Measurements from ENCODE around the gene DHRSX. TPM values are rescaled to one million over a fixed set of nuclear protein-coding genes. Genes with fewer than 3 reads are reported as not detected.
A peak's percentile ranks its signal among the peaks of the same experiment; 100 is the strongest.

Gene DHRSX
- total and polyA plus RNA-seq, 9 of the 15 experiments (the other 6 are each of a cell fraction or from before 2014, with no cell fraction given) = 0.59 to 11.0 (median 6.2) TPM

DNA sequence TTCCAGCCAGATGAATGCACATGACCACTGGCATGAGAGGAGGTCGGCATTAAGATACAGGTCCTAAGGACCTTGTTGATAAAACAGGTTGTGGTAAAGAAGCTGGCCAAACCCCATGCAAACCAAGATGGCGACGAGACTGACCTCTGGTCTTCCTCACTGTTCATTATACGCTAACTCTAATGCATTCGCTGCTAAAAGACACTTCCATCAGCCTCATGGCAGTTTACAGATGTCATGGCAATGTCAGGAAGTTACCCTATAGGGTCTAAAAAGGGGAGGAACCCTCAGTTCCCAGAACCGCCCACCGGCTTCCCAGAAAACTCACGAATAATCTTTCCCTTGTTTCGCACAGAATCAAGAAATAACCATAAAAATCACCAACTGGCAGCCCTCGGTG lies 182.4 kb downstream of the DHRSX start:
- peak overlapping the region; percentile 6; the same call in 1 of the 2 replicates for H3K4me3 ChIP-seq
- H3K4me1 ChIP-seq (replicated peaks in 1 of 2; ENCODE audit: control insufficient read depth in 2 of 2, insufficient read depth in 2 of 2, low read length in 2 of 2) = peaks cover 11 to 14% of the 10 kb centered on the region in 2 experiments; a peak in 3 of 5 replicates
- POLR2A ChIA-PET = no interaction called here
- no TSS peak for BruUV-seq (replicated peaks)
- no peaks in the 10 kb centered on the region for H3K27me3 ChIP-seq (ENCODE audit: control insufficient read depth in 2 of 2, insufficient read depth in 2 of 2, low read length in 2 of 2)
- intact Hi-C loops (cut with micrococcal nuclease) = loop anchor here (2.0 to 5.0 kb wide), 3 partner anchors 66 to 134 kb away; no protein-coding TSS in a partner anchor
- peaks cover 7% of the 10 kb centered on the region; the same call in 1 of the 2 replicates for H3K9me3 ChIP-seq (replicated peaks; ENCODE audit: control insufficient read depth, insufficient read depth, low read depth, low read length)
- no peaks in the 10 kb centered on the region for H3K9me1 ChIP-seq (ENCODE audit: control insufficient read depth, insufficient read depth, low read length)
- peak overlapping the region; percentile 35 to 77; a peak in 3 of 4 replicates for H3K9ac ChIP-seq (ENCODE audit: insufficient read depth in 1 of 2, low read depth in 2 of 2, low read length in 2 of 2)
- in situ Hi-C loops (cut with MboI) = no loop called here
- H4K20me1 ChIP-seq (replicated peaks; ENCODE audit: control insufficient read depth, insufficient read depth, low read length) = no peaks in the 10 kb centered on the region
- no peaks in the 10 kb centered on the region for H3K36me3 ChIP-seq (ENCODE audit: control insufficient read depth, insufficient read depth, low read length)
- H2AFZ ChIP-seq (ENCODE audit: low read depth, low read length) = peak overlapping the region; percentile 71
- ATAC-seq (peak; percentile 77), DNase-seq (ENCODE audit: extremely low read depth in 1 of 4, low spot score in 3 of 4) (peak in 2 of 4 experiments; percentile 16 to 81), FAIRE-seq (peak; percentile 89)
- H3K27ac ChIP-seq (ENCODE audit: extremely low read depth, low read depth, low read length) = peak overlapping the region; percentile 89
- 4% methylated on average over 10 of the region's 10 CpGs for WGBS (ENCODE audit: insufficient coverage, low coverage, missing lambda C conversion rate)
- H3K79me2 ChIP-seq (ENCODE audit: control insufficient read depth, insufficient read depth, low read length) = peaks cover 9% of the 10 kb centered on the region
- H3K4me2 ChIP-seq (ENCODE audit: insufficient read depth, low read length) = peak overlapping the region; percentile 67
- CTCF ChIA-PET (ENCODE audit: low intra/inter-chr PET ratio) = no interaction called here
- no peak for TF ChIP-seq NR2F6 (CRISPR knock-in tag; IDR thresholded peaks at IDR 0.05)
- 0 out of 2 replicates have a peak, but pooled peaks have one; percentile 8 for TF ChIP-seq ARID1B (IDR thresholded peaks at IDR 0.05)
- no peak for TF ChIP-seq ZKSCAN1 (IDR thresholded peaks at IDR 0.05; ENCODE audit: low read depth, low read length)
- TF ChIP-seq, protein P1, sequence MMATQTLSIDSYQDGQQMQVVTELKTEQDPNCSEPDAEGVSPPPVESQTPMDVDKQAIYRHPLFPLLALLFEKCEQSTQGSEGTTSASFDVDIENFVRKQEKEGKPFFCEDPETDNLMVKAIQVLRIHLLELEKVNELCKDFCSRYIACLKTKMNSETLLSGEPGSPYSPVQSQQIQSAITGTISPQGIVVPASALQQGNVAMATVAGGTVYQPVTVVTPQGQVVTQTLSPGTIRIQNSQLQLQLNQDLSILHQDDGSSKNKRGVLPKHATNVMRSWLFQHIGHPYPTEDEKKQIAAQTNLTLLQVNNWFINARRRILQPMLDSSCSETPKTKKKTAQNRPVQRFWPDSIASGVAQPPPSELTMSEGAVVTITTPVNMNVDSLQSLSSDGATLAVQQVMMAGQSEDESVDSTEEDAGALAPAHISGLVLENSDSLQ (IDR thresholded peaks at IDR 0.05) = peak; percentile 61
- no peak for TF ChIP-seq PYGO2 (tag; IDR thresholded peaks at IDR 0.05)
- TF ChIP-seq, protein P2, sequence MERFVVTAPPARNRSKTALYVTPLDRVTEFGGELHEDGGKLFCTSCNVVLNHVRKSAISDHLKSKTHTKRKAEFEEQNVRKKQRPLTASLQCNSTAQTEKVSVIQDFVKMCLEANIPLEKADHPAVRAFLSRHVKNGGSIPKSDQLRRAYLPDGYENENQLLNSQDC (CRISPR knock-in tag; IDR thresholded peaks at IDR 0.05) = no peak
- no peak for TF ChIP-seq POLR3G (IDR thresholded peaks at IDR 0.05; ENCODE audit: extremely low read depth, insufficient read length, insufficient replicate concordance)
- peak; percentile 60 for TF ChIP-seq MEIS2 (IDR thresholded peaks at IDR 0.05; ENCODE audit: partially characterized antibody)
- no peak for TF ChIP-seq ZFP1 (CRISPR knock-in tag; IDR thresholded peaks at IDR 0.05)
- TF ChIP-seq EGR1 (conservative IDR thresholded peaks at IDR 0.05) = peak; percentile 89
- no peak for TF ChIP-seq ZNF766 (CRISPR knock-in tag; conservative IDR thresholded peaks at IDR 0.05)
- TF ChIP-seq, protein P3, sequence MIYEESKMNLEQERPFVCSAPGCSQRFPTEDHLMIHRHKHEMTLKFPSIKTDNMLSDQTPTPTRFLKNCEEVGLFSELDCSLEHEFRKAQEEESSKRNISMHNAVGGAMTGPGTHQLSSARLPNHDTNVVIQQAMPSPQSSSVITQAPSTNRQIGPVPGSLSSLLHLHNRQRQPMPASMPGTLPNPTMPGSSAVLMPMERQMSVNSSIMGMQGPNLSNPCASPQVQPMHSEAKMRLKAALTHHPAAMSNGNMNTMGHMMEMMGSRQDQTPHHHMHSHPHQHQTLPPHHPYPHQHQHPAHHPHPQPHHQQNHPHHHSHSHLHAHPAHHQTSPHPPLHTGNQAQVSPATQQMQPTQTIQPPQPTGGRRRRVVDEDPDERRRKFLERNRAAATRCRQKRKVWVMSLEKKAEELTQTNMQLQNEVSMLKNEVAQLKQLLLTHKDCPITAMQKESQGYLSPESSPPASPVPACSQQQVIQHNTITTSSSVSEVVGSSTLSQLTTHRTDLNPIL (CRISPR knock-in tag; IDR thresholded peaks at IDR 0.05) = no peak
- TF ChIP-seq, protein P4, sequence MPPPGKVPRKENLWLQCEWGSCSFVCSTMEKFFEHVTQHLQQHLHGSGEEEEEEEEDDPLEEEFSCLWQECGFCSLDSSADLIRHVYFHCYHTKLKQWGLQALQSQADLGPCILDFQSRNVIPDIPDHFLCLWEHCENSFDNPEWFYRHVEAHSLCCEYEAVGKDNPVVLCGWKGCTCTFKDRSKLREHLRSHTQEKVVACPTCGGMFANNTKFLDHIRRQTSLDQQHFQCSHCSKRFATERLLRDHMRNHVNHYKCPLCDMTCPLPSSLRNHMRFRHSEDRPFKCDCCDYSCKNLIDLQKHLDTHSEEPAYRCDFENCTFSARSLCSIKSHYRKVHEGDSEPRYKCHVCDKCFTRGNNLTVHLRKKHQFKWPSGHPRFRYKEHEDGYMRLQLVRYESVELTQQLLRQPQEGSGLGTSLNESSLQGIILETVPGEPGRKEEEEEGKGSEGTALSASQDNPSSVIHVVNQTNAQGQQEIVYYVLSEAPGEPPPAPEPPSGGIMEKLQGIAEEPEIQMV (tag; conservative IDR thresholded peaks at IDR 0.05; ENCODE audit: low read depth) = 0 out of 2 replicates have a peak, but pooled peaks have one; percentile 14
- no peak for TF ChIP-seq OTX1 (CRISPR knock-in tag; IDR thresholded peaks at IDR 0.05)
- TF ChIP-seq YY1 (IDR thresholded peaks at IDR 0.05; ENCODE audit: borderline replicate concordance in 1 of 3, control insufficient read depth in 1 of 3, extremely low read depth in 1 of 3, insufficient read depth in 3 of 3, insufficient read length in 1 of 3, insufficient replicate concordance in 2 of 3, low read depth in 1 of 3, low read length in 2 of 3) = peak in 2 of 3 experiments; percentile 11 to 75
